Fibroblast of the aortic adventitia (primary cell): Measurements from ENCODE around the gene MAGOHB. TPM values are rescaled to one million over a fixed set of nuclear protein-coding genes. Genes with fewer than 3 reads are reported as not detected.

Experiments
- DNase-seq: peaks from one replicate; pipeline ENCODE4 v3.0.0-alpha.2; 2010; ENCODE audit warnings: low read depth
- H3K4me3 ChIP-seq: 2 replicates; pipeline ENCODE4 v1.5.1; 2011; ENCODE audit warnings: low read depth, mild to moderate bottlenecking, control low read depth, low read length, moderate library complexity
- CTCF ChIP-seq: IDR thresholded peaks from 2 replicates; pipeline ENCODE4 v1.5.1; 2011; ENCODE audit warnings: mild to moderate bottlenecking, low read length, control low read depth, inconsistent platforms; ENCODE audit not compliant: insufficient read depth
- total RNA-seq: library from RNA; depleted of rRNA; stranded (reverse); fragments of >200 nt; gene quantifications from 2 replicates; pipeline ENCODE4 v1.2.3, GENCODE V29; 2012; ENCODE audit warnings: low replicate concordance

The MAGOHB gene
- total RNA-seq, 1 donor = 31.7 TPM

GRCh38 chr12:10638728-10639127 is 25.3 kb upstream of the MAGOHB start:
- no peak for DNase-seq
- H3K4me3 ChIP-seq = no peak overlapping the region
- no peak for TF ChIP-seq CTCF

GRCh38 chr12:10636611-10637010 is 23.2 kb upstream of the MAGOHB start:
- no peak for DNase-seq
- H3K4me3 ChIP-seq = no peak overlapping the region
- TF ChIP-seq CTCF = no peak

- TF ChIP-seq CTCF = no peak
- no peak for DNase-seq
- no peak overlapping the region for H3K4me3 ChIP-seq
Observed at GRCh38 chr12:10636124-10636523, 22.7 kb upstream of the MAGOHB start.

- no peak for TF ChIP-seq CTCF
- H3K4me3 ChIP-seq = no peak overlapping the region
- DNase-seq = no peak
Observed at GRCh38 chr12:10635306-10635705, 21.9 kb upstream of the MAGOHB start.

DNA sequence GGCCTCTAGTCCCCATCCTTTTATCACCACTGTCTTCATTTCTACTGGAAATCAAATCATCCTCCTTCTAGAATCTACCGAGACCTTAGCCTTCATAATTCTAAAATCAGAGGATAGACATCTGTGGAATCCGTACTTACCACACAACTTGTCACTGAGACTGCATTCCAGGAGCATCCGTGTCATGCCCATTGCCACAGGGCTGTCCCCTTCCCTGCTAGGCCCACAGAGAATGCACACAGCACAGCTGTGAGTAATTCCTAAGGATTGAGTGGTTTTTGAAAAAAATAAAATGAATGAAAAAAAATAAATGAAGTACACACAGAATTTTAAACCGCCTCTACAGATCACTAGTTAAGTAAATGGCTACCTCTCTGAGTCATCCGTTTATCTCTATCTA is 21.0 kb upstream of the MAGOHB start:
- H3K4me3 ChIP-seq = no peak overlapping the region
- TF ChIP-seq CTCF = no peak
- DNase-seq = peak; percentile 18

DNA sequence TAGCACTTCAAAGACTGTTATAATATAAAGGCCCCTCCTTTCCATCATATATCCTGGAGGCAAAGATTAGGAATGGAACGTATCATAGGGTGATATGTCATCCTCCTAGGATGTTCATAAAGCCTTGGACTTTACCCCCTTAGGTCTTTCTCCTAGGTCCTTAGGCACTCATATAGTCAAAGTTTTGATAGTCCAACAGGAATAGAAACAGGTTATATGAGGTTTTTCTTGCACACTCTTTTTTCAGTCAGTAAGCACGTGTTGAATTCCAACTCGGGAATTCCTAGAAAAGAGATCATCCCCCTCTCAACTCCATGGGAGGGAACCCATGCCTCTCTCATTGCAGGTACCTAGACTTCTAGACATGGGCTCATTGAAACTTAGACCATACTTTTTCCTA is 20.1 kb upstream of the MAGOHB start:
- H3K4me3 ChIP-seq = no peak overlapping the region
- no peak for TF ChIP-seq CTCF
- DNase-seq = no peak

DNA sequence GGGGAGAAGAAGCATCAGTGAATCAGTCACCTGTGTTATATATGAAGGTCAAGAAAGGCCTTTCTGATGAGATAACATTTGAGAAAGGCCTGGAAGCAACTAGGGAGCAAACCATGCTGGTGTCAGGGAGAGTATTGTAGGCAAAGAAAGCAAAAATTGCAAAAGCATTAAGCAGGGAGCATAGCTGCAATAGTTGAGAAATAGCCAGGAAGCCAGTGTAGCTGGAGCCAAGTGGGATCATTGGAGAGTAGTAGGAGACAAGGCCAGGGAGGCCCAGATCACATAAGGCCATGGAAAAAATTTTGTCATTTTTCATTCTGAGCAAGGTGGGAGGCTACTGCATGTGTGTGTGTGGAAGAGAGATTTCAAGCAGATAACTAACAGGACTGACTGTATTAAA is 18.8 kb upstream of the MAGOHB start:
- H3K4me3 ChIP-seq = no peak overlapping the region
- DNase-seq = peak; percentile 37

More for the DNA sequence above, 18.8 kb upstream of the MAGOHB start:
- no peak for TF ChIP-seq CTCF
